Activated naive CD8-positive, alpha-beta T cell treated with anti-CD3 and anti-CD28 coated beads for 36 hours (primary cell): ENCODE data around the gene AIF1L. TPM values are rescaled to one million over a fixed set of nuclear protein-coding genes. Genes with fewer than 3 reads are reported as not detected.
"Not testable (repeated sequence)": the region's sequence is repeated elsewhere in the genome, so short reads cannot be mapped to it uniquely, and the experiment has no call there.

Experiments used
- DNase-seq: peaks from one replicate; pipeline ENCODE4 v3.0.0; 2021
- H3K27ac Mint-ChIP-seq: one replicate; pipeline ENCODE4 v1.8.0; 2022; ENCODE audit warnings: mild to moderate bottlenecking, moderate library complexity, mixed read lengths
- H3K27me3 Mint-ChIP-seq: one replicate; pipeline ENCODE4 v1.8.0; 2022; ENCODE audit warnings: mild to moderate bottlenecking, mixed read lengths
- H3K36me3 Mint-ChIP-seq: one replicate; pipeline ENCODE4 v1.8.0; 2021; ENCODE audit warnings: mild to moderate bottlenecking, mixed read lengths
- H3K4me1 Mint-ChIP-seq: one replicate; pipeline ENCODE4 v1.8.0; 2021; ENCODE audit warnings: mixed read lengths
- H3K4me3 Mint-ChIP-seq: one replicate; pipeline ENCODE4 v1.8.0; 2022; ENCODE audit warnings: mild to moderate bottlenecking, moderate library complexity, mixed read lengths
- H3K9me3 Mint-ChIP-seq: one replicate; pipeline ENCODE4 v1.8.0; 2022; ENCODE audit warnings: mixed read lengths
- total RNA-seq, 2 experiments: library from RNA; stranded (reverse); gene quantifications; one replicate each; pipeline ENCODE4 v1.2.3, GENCODE V29; 2021

Gene AIF1L
- total RNA-seq, 2 experiments from 2014 or later: 0.92 to 1.3 TPM

DNA sequence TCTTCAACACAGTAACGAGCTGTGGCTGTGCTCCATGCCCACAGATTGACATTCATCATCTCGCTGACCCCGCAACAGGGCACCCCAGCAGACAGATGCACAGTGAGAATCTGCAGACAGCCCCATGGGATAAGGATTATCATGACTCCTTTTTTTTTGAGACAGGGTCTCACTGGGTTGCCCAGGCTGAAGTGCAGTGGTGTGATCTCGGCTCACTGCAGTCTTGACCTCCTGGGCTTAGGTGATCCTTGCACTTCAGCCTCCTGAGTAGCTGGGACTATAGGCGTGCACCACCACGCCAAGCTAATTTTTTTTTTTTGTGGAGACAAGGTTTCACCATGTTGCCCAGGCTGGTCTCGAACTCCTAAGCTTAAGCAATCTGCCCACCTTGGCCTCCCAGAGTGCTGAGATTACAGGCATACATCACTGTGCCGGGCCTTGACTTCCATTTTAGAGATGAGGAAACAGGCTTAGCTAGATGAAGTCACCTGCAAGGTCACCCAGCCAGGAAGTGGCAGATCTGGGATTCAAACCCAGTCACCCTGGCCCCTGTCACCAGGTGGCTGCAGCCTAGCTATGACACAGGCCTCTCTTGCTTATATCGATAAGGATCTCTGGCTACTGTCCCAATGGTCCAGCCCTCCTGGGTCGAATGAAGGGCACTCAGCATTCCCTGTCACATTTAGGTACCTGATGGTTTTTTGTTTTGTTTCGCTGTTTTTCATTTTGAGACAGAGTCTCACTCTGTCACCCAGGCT lies 5.1 kb downstream of the AIF1L start:
- Mint-ChIP-seq H3K27ac (no peak overlapping the region), H3K9me3 (no peaks in the 10 kb centered on the region), H3K4me3 (no peak overlapping the region), H3K4me1 (peaks cover 3% of the 10 kb centered on the region), H3K27me3 (peaks cover 13% of the 10 kb centered on the region), H3K36me3 (no peaks in the 10 kb centered on the region)
- DNase-seq: no peak

DNA sequence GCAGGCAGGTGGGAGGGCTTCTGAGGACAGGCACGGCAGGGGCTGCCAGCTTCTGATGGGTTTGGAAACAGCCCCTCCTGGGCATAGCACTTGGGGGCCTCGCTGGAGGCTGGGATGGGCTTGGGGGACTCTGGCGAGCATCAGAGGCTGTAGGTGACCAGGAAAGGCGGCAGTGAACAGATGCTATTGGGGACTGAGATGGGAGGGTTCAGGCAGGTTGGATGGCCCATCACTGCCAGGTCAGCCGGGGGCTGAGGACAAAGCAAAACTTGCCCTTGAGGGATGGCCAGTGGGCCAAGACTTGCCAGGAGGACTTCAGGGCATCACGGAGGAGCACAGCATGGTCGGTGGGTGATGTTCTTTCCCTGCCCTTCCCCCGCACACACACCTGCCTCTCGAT lies 6.7 kb downstream of the AIF1L start:
- peaks cover 2% of the 10 kb centered on the region for H3K27me3 Mint-ChIP-seq
- no peaks in the 10 kb centered on the region for H3K9me3 Mint-ChIP-seq
- H3K27ac Mint-ChIP-seq: no peak overlapping the region
- no peak overlapping the region for H3K4me3 Mint-ChIP-seq
- no peaks in the 10 kb centered on the region for H3K36me3 Mint-ChIP-seq
- no peaks in the 10 kb centered on the region for H3K4me1 Mint-ChIP-seq
- DNase-seq: no peak

DNA sequence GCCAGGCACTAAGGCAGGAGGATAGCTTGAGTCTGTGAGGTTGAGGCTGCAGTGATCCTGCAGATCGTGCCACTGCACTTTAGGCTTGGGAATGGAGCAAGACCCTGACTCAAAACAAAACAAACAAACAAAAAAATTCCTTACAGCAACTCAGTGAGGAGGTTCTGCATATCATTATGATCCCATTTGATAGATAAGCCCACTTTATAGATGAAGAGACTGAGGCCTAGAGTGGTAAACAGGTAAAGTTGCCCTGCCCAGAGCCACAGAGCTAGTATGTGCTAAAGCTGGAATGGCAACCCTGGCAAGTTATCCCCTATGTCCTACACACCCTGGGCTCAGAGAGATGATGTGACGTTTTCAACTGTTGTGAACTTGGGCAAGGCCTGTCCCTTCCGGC lies 7.2 kb downstream of the AIF1L start:
- no peak for DNase-seq
- no peaks in the 10 kb centered on the region for H3K9me3 Mint-ChIP-seq
- no peak overlapping the region for H3K27ac Mint-ChIP-seq
- H3K4me1 Mint-ChIP-seq: no peaks in the 10 kb centered on the region
- no peaks in the 10 kb centered on the region for H3K36me3 Mint-ChIP-seq
- no peaks in the 10 kb centered on the region for H3K27me3 Mint-ChIP-seq
- H3K4me3 Mint-ChIP-seq: no peak overlapping the region

DNA sequence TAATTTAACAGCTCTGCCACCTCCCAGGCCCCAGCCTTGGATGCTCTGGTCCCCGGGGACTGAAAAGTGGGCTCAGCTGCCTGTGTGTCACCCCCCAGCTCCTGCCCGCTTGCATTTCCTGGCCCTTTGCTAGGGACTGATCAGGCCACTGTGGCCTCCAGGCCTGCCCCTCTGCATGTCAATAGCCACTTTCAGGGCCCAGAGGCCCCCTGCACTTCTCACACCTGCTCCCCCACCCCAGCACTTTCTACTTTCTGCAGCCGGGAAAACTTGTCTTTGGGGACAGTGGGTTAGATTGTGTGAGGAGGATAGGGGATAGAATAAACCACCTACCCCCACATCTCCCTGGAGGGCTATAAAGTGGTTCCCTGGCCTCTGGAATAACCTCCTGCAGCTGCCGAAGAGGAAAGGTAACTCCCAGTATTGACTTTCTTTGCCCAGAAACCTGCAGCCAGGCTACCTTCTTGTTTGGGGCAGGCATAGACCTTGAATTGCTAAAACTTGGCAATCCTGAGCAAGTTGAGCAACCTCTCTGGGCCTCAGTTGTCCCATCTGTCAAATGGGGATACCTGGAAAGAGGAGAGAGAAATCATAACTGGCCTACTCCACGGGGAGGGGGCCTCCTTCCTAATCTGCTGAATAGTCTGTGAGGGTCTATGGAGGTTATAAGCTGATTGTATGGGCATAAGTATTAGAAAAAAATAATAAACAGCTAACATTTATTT lies 7.8 kb downstream of the AIF1L start:
- no peaks in the 10 kb centered on the region for H3K27me3 Mint-ChIP-seq
- no peak for DNase-seq
- no peak overlapping the region for H3K27ac Mint-ChIP-seq
- H3K4me1 Mint-ChIP-seq: no peaks in the 10 kb centered on the region
- no peaks in the 10 kb centered on the region for H3K36me3 Mint-ChIP-seq
- no peak overlapping the region for H3K4me3 Mint-ChIP-seq
- H3K9me3 Mint-ChIP-seq: no peaks in the 10 kb centered on the region

DNA sequence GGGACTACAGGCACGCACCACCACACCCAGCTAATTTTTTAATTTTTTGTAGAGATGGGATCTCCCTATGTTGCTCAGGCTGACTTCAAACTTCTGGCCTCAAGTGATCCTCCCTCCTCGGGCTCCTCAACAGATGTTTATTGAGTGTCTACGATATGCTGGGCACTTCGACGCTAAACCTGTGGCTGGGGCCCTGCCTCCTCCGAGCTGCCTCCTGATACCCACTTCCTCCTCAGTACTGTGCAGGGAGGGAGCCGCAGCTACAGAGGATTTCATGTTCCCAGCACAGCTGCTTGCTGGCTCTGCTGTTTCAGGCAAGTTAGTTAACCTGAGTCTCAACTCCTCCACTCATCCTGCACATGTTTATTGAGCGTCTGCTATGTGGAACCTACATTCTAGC lies 9.6 kb downstream of the AIF1L start:
- no peak for DNase-seq
- H3K27ac Mint-ChIP-seq: no peak overlapping the region
- no peak overlapping the region for H3K4me3 Mint-ChIP-seq
- no peaks in the 10 kb centered on the region for H3K4me1 Mint-ChIP-seq
- H3K9me3 Mint-ChIP-seq: no peaks in the 10 kb centered on the region
- no peaks in the 10 kb centered on the region for H3K36me3 Mint-ChIP-seq
- H3K27me3 Mint-ChIP-seq: no peaks in the 10 kb centered on the region

DNA sequence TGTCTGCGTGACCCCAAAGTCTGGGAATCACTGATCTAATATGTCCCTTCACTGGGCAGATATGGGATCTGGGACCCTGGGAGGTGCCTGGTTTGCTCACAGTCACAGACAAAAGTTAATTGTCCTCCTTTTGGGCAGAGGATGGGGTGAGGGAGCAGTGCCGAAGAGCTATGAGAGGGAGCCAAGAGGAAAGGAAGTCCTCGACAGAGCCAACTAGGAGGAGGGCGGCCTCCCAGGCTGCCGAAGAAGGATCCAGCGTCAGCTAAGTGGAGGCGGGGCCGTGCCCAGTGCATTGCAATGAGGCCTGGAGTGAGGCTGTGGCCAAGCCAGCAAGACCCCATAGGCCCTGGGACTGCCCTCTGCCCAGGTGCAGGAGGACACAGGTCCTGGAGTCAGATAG lies 11.4 kb downstream of the AIF1L start:
- no peak for DNase-seq
- H3K36me3 Mint-ChIP-seq: no peaks in the 10 kb centered on the region
- H3K4me3 Mint-ChIP-seq: no peak overlapping the region
- no peak overlapping the region for H3K27ac Mint-ChIP-seq
- H3K27me3 Mint-ChIP-seq: no peaks in the 10 kb centered on the region
- H3K9me3 Mint-ChIP-seq: no peaks in the 10 kb centered on the region
- H3K4me1 Mint-ChIP-seq: no peaks in the 10 kb centered on the region

DNA sequence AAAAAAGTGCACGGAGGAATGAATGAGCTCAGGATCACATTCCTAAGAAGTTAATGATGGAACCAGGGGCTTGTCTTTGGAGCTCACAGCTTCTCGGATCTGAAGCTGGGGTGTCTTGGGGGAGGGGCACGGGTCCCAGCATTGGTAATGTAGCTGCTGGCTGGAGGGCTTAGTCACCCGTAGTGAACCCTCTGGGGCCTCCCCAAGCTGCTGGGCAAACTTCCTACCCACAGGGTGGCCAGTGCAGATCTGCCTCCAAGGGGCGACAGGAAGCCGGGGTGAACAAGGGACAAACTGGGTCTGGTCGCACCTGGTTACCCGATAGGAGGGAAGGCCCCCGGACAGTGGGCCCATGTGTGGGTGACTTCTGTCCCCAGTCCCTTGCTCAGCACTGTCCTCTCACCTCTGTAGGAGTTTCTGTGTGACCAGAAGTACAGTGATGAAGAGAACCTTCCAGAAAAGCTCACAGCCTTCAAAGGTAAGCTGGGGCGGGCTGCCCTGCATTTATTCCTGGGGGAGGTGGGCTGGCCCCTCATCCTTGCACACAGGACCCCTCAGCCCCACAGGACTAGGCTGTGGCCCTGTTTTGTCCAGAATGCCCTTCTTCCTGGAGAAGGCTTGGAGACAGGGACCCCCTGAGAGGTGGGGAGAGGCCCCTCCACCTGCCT lies 15.0 kb downstream of the AIF1L start:
- DNase-seq: no peak
- H3K4me1 Mint-ChIP-seq: no peaks in the 10 kb centered on the region
- H3K9me3 Mint-ChIP-seq: no peaks in the 10 kb centered on the region
- no peak overlapping the region for H3K4me3 Mint-ChIP-seq
- no peaks in the 10 kb centered on the region for H3K36me3 Mint-ChIP-seq
- H3K27ac Mint-ChIP-seq: no peak overlapping the region
- H3K27me3 Mint-ChIP-seq: no peaks in the 10 kb centered on the region

DNA sequence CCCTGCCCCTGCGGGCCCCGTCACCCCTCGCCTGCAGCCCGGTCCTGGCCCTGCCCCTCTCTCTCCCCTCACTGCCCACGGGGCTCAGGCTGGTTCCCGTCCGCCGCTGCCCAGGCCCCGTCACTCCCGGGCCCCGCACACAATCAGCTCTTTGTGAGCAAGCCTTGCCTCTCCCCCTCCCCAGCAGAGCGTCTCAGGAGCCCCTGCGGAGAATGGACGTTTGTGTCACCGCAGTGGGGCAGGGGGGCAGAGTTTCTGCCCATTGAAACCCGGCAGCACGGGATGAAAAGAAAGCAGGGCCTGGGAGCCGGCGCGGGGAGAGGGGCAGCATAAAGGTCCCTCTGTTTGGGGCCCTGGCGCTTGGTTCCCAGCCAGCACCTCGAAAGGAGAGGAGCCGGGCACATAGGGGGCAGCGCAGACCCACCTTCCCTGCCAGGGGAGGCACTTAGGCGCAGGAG lies 15.6 kb downstream of the AIF1L start:
- Mint-ChIP-seq H3K27ac (no peak overlapping the region), H3K4me1 (no peaks in the 10 kb centered on the region), H3K36me3 (no peaks in the 10 kb centered on the region), H3K27me3 (peaks cover under 1% of the 10 kb centered on the region), H3K4me3 (no peak overlapping the region), H3K9me3 (no peaks in the 10 kb centered on the region)
- DNase-seq: no peak

DNA sequence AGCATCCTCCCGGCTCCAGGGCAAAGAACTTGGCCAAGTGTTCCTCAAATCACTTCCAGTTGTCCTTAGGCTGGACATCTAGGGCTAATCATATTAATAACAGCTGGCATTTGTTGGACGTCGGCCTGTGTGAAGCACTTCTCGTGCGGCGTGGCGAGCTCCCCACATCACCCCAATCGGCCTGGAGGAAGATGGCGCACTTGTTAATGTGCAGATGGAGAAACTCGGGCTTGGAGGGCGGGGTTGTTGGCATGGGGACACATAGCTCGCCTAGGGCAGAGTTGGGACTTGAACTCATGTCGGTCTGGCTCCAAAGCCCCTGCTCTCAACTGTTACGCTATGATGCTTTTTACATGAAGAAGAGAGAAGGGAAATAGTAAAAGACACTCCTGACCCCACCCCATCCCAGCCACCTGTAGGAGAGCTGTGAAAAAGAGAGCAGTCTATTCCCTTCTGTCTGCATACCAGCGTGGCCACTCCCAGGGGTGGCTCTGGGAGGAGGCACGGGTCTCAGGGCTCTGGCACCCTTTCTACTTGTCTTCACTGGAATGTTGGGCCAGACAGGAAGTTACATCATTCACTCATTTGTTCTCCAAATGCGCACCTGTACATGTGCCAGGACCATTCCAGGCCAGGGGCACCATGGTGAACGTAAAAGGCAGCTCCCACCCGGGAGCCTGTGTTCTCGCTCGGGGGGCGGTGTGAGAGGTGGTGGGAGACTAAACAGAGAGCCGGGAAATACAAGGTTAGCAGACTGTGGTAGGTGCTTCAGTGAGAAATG lies 16.2 kb downstream of the AIF1L start:
- H3K36me3 Mint-ChIP-seq: no peaks in the 10 kb centered on the region
- H3K9me3 Mint-ChIP-seq: no peaks in the 10 kb centered on the region
- no peak overlapping the region for H3K4me3 Mint-ChIP-seq
- peaks cover 5% of the 10 kb centered on the region for H3K27me3 Mint-ChIP-seq
- H3K4me1 Mint-ChIP-seq: no peaks in the 10 kb centered on the region
- no peak for DNase-seq
- no peak overlapping the region for H3K27ac Mint-ChIP-seq

DNA sequence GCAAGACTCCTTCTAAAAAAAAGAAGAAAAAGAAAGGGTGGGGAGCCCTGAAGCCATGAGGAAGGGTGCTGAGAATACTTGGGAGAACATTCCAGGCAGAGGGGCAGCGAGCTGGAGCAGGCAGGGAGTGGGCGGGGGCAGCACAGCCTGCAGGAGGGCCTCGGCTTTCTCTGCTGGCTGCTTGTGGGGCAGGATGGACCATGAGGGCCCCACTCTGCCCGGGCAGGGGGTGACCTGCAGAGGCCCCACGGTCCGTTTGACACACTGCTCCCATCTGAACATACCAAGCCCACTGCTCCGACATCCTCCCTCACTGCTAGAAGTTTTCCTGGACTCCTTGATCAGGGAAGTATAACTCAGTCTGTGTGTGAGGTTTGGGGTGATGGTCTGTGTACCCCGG lies 17.3 kb downstream of the AIF1L start:
- peaks cover 12% of the 10 kb centered on the region for H3K27me3 Mint-ChIP-seq
- H3K36me3 Mint-ChIP-seq: no peaks in the 10 kb centered on the region
- DNase-seq: no peak
- H3K4me1 Mint-ChIP-seq: no peaks in the 10 kb centered on the region
- H3K4me3 Mint-ChIP-seq: no peak overlapping the region
- no peak overlapping the region for H3K27ac Mint-ChIP-seq
- H3K9me3 Mint-ChIP-seq: no peaks in the 10 kb centered on the region

DNA sequence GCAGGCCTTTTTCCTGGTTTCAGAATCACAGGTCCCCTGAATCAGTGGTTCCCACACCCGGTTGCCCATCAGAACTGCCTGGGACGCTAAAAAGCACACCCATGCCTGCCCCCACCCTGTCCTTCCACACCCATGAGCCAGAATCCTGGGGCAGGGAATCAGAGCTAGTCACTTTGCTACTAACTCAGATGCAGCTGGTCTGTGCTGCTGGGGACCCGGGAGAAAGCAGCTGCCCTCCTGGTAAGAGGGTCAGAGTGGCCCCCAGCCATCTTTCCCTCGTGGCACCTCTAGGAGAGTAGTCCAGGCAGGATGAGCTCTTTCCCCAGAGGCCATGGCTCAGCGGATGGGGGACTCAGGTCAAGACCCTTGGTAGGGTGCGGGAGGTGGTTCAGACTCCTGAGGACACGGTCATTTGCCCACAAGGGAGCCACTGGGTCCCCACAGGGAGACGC lies 17.8 kb downstream of the AIF1L start:
- no peak overlapping the region for H3K4me3 Mint-ChIP-seq
- no peak for DNase-seq
- H3K36me3 Mint-ChIP-seq: no peaks in the 10 kb centered on the region
- H3K27ac Mint-ChIP-seq: no peak overlapping the region
- H3K27me3 Mint-ChIP-seq: peaks cover 12% of the 10 kb centered on the region
- no peaks in the 10 kb centered on the region for H3K4me1 Mint-ChIP-seq
- H3K9me3 Mint-ChIP-seq: no peaks in the 10 kb centered on the region

DNA sequence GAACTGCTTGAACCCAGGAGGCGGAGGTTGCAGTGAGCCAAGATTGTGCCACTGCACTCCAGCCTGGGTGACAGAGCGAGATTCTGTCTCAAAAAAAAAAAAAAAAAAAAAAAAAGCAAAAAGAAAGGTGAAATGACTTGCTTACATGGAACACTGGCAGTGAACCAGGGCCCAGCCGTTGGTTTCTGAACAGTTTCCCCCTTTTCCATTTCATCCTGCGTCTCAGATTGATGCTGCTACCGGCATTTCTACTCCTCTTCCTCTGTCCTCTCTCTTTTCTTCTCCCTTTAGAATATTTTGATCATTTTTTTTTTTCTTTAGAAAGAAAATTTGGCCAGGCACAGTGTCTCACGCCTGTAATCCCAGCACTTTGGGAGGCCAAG lies 19.0 kb downstream of the AIF1L start:
- DNase-seq, H3K4me3 Mint-ChIP-seq, H3K9me3 Mint-ChIP-seq, H3K4me1 Mint-ChIP-seq, H3K36me3 Mint-ChIP-seq, H3K27ac Mint-ChIP-seq: not testable (repeated sequence)
- H3K27me3 Mint-ChIP-seq: peaks cover 12% of the 10 kb centered on the region

DNA sequence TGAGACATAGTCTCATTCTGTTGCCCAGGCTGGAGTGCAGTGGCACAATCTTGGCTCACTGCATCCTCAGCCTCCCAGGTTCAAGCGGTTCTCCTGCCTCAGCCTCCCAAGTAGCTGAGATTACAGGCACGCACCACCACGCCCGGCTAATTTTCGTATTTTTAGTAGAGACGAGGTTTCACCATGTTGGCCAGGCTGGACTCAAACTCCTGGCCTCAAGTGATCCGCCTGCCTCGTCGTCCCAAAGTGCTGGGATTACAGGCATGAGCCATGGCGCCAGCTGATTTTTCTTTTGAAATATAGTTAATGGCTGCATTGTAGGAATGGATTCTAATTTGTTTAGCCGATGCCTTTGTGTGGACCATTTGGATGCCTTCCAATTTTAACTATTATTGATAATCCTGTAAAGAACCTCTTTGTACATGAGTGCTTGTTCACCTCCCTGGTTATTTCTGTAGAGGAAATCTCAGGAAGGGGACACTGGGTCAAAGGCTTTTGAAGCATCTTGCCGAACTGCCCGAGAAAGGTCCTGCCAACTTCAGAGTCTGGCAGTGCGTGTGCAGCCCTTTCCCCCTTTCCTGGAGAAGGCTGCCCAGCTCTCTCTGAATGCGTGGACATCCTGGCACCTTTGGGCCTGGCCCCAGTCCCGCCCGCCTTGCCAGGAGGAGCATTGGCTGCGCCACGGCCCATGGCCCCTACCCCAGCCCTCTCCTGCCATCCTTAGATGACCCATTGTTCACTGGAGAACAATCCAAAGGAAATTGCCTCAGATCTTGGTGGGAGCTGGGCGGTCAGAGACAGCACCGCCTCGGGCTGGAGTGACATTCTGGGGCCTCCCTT lies 20.2 kb downstream of the AIF1L start:
- Mint-ChIP-seq H3K4me3 (no peak overlapping the region), H3K27ac (no peak overlapping the region)

DNA sequence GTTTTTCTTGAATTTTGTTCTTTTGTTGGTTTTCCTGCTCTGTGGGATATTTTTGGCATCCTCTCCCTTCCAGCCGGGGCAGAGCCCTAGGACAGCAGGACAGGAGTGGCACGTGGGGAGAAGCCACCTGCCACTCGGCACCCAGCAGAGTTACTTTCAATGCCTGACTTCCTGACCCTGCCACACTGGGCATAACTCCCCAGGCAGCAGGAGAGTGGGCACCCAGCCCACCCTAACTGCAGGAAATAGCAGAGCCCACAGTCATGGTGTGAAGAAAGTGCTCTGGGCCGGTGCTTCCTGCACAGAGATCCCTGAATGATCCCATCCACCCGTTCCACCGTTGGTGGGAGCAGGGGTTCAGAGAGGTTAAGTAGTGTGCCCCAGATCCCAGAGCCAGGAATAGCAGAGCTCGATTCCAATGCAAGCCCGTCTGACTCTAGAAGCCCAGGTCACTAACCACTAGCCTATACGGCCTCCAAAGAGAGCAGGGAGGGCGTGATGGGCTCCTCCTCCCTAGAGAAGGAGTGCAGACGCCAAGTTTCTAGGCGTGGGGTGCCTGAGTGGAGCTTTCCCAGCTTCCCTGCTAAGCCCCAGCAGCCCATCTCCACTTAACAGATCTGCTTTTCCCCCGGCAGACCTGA lies 20.9 kb downstream of the AIF1L start:
- Mint-ChIP-seq H3K27me3 (peaks cover 12% of the 10 kb centered on the region), H3K4me3 (no peak overlapping the region), H3K27ac (no peak overlapping the region), H3K4me1 (no peaks in the 10 kb centered on the region), H3K36me3 (no peaks in the 10 kb centered on the region), H3K9me3 (no peaks in the 10 kb centered on the region)
- DNase-seq: no peak

More for the DNA sequence above, 20.2 kb downstream of the AIF1L start:
- no peak for DNase-seq
- Mint-ChIP-seq H3K36me3 (no peaks in the 10 kb centered on the region), H3K4me1 (no peaks in the 10 kb centered on the region), H3K27me3 (peaks cover 12% of the 10 kb centered on the region), H3K9me3 (no peaks in the 10 kb centered on the region)
